Measurements from ENCODE around the gene CFAP97. TPM values are rescaled to one million over a fixed set of nuclear protein-coding genes. Genes with fewer than 3 reads are reported as not detected.
A peak's percentile ranks its signal among the peaks of the same experiment; 100 is the strongest.
"Not testable (repeated sequence)": the region's sequence is repeated elsewhere in the genome, so short reads cannot be mapped to it uniquely, and the experiment has no call there.

The CFAP97 gene
- polyA plus RNA-seq, 3 donors: 49.6 to 58.0 (median 52.3) TPM

DNA sequence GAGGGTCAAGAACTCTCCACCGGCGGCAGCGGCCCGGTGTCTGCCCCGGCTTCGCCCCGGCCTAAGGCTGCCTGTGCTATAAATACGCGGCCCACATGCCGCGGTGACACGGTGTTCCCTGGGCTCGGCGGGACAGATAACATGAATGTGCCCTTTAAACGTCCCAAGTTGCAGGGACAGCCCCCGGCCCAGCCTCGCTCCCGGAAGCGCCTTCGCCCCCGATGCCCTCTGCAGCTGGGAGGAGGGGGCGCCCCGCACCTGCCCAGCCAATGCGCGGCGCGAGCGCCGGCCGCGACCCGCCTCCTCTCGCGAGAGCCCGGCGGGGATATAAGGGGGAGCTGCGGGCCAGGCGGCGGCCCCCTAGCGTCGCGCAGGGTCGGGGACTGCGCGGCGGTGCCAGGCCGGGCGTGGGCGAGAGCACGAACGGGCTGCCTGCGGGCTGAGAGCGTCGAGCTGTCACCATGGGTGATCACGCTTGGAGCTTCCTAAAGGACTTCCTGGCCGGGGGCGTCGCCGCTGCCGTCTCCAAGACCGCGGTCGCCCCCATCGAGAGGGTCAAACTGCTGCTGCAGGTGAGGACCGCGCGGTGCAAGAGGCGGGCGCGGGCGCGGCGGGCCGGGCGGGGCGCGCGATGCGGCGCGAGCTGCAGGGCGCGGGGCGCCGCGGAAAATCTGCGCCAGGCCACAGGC, 60.7 kb downstream of the CFAP97 start, which contains the start of gene SLC25A4:
SLC25A4 (plus strand) TSS at position 355 of the 689 bp plus-strand sequence; CDS start at position 462, 107 bp downstream.
- peak in 1 of 3 donors; percentile 69 for DNase-seq (ENCODE audit: low read depth in 3 of 3, low spot score in 2 of 3)

DNA sequence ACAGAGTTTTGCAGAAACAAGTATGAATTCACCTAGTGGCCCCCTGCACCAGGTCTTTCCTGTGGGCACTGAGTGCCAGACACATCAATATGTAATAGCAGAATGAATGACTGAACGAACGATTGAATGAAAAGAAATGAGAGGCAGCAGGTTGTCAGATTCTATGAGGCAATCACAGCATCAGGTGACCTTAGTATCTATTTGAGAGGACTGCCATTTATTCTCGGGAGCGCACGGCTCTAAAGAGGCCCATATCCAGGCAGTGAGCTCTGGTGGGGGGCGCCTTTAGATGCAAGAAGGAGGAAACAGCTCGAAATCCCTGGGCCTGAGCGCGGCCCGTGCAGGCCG, 61.3 kb downstream of the CFAP97 start:
- DNase-seq (ENCODE audit: low read depth in 3 of 3, low spot score in 2 of 3): no peak

DNA sequence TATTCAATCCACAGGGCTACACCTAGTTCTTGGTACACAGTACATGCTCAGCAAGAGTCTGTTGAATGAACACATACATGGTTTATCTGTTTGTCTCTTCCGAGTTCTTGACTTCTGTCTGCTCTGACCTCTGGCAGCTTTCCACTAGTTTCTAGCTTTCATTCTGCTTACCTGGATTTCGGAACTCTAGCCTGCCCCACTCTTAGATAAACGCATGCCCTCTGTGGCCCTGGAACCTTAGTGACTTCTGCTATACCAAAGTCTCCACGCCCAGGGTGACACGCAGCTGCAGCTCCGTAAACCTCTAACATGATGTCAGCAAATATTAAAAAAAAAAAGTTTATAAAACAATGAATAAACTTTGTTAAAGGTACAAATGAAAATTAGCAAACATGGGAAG, 62.0 kb downstream of the CFAP97 start:
- no peak for DNase-seq (ENCODE audit: low read depth in 3 of 3, low spot score in 2 of 3)

DNA sequence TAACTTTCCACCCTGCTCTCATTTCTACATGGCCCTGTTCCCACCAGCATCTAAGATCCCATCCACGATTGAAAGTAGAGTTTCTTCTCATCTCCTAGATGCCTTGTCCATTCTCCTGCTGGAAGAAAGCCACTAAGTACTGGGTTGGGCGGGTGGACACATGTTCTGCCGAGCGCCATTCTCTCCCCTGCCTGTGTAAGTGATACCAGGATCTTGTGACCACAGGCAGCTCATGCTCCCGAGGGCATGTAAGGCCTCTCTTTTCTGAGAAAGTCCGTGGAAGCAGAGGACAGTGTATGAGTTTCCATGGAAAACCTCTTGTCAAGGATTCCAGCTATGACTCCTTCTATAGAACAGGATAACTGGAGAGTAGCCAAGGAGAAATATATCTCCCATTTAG, 64.1 kb downstream of the CFAP97 start:
- no peak for DNase-seq (ENCODE audit: low read depth in 3 of 3, low spot score in 2 of 3)

DNA sequence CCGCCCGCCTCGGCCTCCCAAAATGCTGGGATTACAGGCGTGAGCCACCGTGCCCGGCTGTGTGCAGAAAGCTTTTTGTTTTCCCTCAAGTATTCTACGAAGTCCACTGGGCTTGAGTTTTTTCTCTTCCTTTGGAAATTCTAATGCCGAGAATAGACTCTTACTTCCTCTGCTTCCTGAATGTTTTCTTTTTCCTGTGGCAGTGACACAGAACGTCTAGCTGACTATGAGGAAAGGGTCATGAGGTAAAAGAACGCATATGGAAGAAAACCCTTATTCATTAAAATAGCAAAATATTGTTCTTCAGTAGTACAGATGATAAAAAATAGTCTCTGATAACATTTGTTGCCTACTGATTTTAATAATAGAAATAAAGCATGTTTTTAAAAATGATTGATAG, 65.6 kb downstream of the CFAP97 start:
- DNase-seq (ENCODE audit: low read depth in 3 of 3, low spot score in 2 of 3): no peak

DNA sequence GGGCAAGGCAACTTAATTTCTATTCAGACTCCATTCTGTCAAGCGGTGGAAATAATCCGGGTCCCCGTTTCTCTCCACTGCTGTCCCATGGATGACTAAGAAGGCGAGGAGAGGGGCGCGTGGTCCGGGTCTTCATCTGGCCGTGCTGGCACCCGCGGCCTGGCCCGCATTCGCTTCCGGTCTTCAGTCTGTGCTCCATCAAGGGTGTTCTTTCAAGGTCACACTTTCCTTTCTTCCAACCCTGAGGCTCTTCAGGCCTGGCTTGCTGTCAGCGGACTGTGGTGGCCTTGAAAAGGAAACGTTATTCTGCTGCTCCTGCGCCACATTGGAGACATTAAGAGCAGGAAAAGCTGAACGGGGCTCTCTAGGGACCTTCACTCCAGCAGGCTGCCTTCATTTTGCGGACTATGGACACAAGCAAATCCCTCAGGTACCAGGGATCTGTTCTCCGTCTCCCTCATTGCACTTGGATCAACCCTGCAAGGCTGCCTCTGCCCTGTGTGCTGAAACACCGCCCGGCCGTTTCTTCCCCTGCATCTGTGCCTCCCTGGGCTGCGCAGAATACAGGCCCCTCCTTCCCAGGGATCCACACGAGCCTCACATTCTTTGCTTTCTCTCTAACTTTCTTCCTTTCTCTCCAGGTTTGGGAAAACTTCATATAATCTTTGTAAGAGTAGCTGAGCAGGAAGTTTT, 66.4 kb downstream of the CFAP97 start:
- no peak for DNase-seq (ENCODE audit: low read depth in 3 of 3, low spot score in 2 of 3)

DNA sequence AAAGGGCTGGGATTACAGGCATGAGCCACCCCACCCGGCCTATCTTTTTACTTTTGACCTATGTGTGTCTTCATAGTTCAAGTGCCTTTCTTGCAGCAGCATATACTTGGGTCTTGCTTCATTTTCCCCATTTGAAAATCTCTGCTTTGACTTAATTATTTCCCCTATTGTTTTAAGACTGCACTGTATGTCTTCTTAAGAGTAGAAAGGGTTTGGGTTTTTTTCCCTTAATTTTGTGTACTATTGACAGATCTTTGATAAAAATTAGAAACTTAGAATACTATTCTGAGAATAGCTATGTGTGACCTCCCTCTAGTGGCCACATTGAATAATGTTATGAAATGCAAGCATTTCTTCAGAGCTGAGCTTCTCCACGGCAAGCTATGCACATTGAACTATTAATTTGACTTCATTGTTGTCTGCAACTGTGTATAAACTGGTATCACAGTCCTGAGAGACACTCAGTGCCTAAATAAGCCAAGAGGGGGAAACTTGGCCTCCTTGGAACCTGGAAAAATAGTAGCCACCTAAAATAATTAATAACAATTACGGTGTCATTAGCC, 69.4 kb downstream of the CFAP97 start:
- no peak for DNase-seq (ENCODE audit: low read depth in 3 of 3, low spot score in 2 of 3)

DNA sequence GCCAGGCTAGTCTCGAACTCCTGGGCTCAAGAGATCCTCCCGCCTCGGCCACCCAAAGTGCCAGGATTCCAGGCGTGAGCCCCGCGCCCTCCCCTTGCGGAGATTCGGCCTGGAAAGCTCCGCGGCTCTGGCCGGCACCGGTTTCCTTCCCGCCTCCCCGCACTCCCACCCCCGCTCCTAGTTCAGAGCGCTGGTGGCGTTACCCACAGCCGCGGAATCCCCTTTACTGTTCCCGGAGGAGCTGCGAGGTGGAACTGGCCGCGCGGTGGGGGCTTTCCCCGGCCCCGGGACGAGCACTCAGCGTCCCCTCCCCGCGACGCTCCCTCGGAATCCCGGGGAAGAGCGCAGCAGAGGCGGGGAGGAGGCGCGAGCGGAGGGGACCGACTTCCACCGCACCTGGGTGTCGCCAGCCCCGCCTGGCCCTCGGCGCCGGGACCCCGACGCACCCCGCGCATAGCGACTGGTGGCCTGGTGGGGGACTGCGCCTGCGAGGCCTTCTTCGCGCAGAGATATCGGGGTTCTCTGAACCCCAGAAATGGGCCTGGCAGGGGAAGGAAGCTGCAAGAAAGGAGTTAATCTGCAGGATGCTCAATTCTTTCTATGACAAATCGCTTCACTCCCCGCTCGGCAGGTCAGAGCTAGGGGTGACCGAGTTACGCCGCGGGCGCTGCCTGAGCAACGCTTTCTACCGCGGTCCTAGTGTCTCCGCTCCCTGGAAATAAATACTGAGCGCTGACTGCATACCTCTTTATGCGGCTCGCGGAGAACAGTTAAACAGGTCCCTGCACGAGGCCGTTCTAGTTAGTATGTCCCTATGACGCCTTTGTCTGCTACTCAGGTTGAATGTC, 75.3 kb downstream of the CFAP97 start:
- DNase-seq (ENCODE audit: low read depth in 3 of 3, low spot score in 2 of 3): no peak

DNA sequence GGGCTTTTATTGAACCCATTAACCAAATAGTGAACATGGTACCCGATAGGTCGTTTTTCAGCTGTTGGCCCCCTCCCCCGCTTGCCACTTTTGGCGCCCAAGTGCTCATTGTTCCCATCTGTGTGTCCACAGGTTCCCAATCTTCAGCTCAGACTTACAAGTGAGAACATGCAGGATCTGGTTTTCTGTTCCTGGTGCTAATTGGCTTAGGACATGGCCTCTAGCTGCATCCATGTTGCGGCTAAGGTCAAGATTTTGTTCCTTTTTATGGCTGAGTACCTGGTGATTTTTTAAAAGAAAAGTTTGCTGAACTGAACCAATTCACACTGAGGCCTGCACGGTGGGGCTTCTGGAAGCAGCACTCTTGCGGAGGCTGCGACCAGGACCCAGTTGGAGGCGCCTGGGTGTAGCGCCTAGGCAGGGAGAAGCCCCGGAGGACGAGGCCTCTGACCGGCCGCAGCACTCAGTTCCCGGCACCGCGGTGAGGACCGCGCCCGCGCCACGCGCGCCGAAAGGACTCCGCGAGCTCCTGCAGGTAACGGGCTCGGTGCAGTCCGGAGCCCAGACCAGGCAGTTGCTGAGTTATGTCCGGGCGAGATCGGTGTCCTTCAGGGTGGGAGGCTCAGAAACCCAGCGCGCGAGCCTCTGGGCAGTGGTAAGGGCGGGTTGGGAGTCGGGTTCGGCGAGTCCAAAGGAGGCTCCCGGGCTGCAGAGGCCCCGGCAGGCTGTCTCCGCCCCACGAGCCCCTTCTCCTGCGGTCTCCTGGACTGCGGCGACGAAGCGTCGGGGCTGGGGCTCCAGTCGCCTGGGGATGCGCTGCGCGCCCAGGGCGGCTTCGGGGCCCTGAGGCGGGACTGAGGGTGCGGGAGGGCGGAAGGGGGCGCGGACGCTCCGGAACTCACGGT, 76.5 kb downstream of the CFAP97 start:
- no peak for DNase-seq (ENCODE audit: low read depth in 3 of 3, low spot score in 2 of 3)

DNA sequence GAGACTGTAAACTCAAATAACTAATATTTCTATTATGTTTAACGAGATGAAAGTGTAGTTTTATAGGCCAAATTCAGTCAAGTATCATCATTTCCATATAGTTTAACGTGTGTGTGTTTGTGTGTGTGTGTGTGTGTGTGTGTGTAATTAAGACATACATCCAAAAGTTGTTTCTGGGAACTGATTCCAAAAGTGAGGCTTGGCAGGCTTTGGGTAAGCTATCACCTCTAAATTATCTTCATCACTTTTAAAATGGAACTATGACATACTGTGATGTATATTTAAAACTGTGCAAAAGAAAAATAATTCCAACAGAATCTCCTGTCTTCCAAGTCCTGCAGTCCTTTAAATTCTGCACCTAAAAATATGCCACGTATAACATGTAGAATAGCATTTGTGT, 79.8 kb downstream of the CFAP97 start:
- DNase-seq (ENCODE audit: low read depth in 3 of 3, low spot score in 2 of 3): no peak

DNA sequence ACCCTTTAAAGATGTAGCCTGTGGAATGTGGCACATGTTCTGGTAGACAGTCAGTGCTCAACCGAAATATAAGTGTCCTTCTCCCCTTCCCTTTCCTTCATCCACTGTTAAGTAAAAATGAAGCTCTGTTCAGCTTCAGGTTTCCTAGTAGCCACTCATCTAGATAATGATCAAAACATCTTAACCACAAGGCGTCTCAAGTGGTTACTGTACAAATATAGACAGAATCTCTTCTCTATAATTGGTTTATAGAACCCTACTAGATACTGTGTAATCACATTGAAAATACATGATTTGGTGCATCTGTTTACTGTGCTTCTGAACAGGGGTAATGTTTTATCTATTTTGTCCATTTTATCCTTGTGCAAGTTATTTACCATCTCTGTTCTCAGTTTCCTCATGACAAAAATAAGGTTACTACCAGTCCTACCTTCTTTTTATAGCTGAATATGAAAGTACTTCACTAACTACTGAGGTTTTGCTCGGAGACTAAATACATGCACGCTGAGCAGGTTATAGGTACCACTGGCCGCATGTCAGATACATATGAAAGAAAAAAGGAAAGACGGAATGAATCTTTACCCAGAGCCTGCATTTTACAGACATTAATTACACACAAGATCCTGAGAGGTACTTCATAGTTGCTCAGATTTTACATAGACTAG, 81.0 kb downstream of the CFAP97 start:
- DNase-seq (ENCODE audit: low read depth in 3 of 3, low spot score in 2 of 3): no peak

DNA sequence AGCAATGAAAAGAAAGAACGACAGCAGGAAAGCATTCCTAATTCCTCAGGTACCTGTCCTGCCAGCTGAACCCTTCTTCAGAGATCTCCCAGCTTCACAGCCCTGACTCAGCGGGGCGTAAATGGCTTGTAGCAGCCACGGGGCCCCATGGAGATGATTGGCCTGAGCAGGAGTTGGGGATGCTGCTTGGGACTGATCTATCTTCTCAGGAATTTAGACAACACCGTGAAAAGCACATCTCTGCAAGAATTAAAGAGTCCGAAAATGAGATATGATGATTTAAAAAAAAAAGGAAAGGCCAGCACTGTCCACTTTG, 83.2 kb downstream of the CFAP97 start:
- DNase-seq (ENCODE audit: low read depth in 3 of 3, low spot score in 2 of 3): no peak

DNA sequence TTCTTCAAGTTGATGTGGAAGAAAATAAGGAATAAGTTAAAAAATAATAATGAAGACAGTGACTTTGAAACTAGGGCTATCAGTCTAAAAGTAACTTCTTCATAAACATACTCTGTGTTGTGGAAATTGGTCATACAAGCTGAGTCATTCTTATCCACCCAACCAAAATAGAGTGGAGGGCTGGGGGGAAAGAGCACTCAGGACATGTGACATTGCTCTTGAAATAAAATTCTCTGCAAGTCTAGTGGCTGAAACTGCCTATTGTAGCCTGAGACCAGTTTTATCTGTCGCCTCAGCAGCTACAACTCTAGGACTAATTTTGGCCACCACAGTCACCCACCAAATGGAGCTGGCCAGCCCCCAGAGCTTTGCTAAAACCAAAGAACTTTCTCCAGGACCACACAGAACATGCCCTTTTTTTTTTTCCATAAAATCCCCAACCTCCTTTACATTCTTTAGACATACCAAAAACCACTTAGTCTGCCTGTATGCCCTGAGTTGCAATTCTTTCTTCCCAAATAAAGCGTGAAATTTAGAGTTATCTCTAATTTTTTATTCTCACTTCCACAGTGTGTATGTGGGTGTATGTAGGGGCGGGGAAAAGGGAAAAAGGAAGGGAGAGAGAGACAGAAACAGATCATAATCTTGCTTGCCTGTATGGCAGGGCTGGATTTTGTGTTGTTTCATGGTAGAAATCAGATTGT, 83.7 kb downstream of the CFAP97 start:
- DNase-seq (ENCODE audit: low read depth in 3 of 3, low spot score in 2 of 3): no peak

DNA sequence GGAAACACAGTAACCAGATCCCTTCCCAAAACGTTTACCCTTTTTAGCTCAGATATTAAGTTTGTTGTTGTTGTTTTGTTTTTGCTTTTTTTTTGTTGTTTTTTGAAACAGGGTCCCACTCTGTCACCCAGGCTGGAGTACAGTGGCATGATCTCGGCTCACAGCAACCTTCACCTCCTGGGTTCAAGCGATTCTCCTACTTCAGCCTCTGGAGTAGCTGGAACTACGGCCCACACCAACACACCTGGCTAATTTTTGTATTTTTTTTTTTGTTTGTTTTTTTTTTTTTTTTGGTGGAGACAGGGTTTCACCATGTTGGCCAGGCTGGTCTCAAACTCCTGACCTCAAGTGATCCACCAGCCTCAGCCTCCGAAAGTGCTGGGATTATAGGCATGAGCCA, 84.3 kb downstream of the CFAP97 start:
- not testable (repeated sequence) for DNase-seq (ENCODE audit: low read depth in 3 of 3, low spot score in 2 of 3)

DNA sequence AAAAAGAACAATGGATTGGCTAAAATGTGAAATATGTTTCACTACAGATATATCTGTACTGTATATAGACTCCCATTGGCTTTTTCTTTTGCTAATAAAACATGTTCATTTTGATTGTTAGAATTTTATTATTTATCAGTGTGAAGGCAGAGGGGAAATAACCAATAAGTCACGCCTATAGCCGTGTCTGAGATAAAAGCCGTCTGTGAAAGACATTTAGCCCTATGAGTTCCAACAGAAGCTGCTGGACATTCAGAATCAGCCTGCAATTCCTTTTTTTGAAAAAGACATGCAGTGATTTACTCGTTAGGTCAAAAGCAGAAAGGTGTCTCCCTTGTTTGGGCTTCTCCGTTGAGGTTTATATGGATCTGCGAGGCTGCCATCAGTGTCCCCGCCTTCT, 84.9 kb downstream of the CFAP97 start:
- no peak for DNase-seq (ENCODE audit: low read depth in 3 of 3, low spot score in 2 of 3)

DNA sequence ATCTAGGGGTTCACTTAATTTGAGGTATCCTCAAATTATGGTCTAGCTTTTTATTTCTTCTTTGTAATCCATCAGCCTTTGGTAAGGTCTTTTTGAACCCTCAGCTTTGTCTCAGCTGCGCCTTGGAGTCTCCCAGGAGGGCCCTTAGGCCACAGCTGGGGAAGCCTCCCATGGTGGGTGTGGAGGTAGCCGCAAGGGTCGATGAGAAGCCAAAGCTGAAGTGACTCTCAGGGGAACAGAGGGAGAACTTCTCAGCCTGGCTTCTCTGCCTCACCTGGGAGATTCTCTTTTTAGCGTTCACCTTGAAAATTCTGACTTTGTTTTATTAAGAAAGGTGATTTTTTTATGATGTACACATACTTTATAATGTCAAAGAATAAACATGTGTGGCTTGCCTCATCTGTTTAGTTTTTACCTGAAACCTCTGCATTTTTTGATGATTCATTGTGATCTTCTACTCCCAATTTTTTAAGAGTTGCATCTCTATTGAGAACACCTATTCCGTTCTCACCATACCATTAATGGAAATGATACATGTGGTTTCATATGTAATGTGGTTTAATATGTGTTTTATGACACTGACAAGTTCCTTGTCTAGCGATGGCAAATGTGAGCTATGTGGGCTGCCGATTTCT, 86.4 kb downstream of the CFAP97 start:
- DNase-seq (ENCODE audit: low read depth in 3 of 3, low spot score in 2 of 3): no peak

DNA sequence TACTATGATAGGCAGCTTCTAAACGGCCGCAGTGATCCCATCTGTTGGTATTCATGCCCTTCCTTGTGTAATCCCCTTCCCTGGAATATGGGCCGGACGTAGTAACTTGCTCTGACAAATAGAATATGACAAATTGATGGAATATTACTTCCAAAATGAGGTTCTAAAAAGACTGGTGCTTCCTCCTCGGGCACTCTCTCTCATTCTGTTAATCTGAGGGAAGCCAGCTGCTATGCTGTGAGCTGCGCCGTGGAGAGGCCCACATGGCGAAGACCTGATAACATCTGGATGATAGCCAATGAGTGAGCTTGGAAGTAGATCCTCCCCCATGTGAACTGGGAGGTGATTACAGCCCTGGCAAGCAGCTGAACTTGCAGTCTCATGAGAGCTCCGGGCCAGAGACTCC, 88.0 kb downstream of the CFAP97 start:
- peak; percentile 65 to 73 (median 72) for DNase-seq (ENCODE audit: low read depth in 3 of 3, low spot score in 2 of 3)

DNA sequence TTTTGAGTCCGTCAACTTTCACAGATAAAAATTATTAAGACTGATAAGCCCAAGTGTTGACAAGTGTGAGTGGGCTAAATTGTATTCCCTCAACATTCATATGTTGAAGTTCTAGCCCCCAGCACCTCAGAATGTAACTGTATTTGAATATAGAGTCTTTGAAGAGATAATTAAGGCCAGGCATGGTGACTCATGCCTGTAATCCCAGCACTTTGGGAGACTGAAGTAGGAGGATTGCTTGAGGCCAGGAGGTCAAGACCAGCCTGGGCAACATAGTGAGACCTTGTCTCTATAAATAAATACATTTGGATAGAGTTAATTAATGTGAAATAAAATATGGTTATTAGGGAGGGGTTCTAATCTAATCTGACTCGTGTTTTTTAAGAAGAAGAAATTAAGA, 90.5 kb downstream of the CFAP97 start:
- no peak for DNase-seq (ENCODE audit: low read depth in 3 of 3, low spot score in 2 of 3)

DNA sequence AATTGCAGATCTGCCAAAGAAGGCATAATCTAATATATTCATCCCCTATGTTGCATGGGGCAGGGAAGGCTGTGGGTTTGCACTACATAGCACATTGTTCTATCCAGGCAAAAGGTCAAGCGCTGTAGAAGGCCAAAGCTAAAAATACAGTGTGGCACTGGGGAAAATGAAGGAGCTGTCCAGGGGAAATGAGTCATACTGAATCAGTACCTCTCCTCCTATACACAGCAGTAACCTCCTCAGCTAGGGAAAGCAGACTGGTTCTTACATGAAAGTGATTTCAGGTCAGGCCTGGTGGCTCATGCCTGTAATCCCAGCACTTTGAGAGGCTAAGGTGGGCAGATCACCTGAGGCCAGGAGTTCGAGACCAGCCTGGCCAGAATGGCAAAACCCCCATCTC, 91.7 kb downstream of the CFAP97 start:
- DNase-seq (ENCODE audit: low read depth in 3 of 3, low spot score in 2 of 3): no peak
